HFFc6 (cell line): ENCODE measurements around the gene ANTXR1. TPM values are rescaled to one million over a fixed set of nuclear protein-coding genes. Genes with fewer than 3 reads are reported as not detected.

Source experiments
- DNase-seq: peaks from one replicate; pipeline ENCODE4 v3.0.0-alpha.2; 2018
- H3K27ac Mint-ChIP-seq: 2 replicates; pipeline ENCODE4 v1.8.0; 2020; ENCODE audit warnings: mild to moderate bottlenecking, mixed read lengths
- H3K27me3 Mint-ChIP-seq: 2 replicates; pipeline ENCODE4 v1.8.0; 2021; ENCODE audit warnings: mild to moderate bottlenecking, moderate library complexity, mixed read lengths; ENCODE audit not compliant: insufficient read depth
- H3K36me3 Mint-ChIP-seq: 2 replicates; pipeline ENCODE4 v1.8.0; 2021; ENCODE audit warnings: low read depth, mixed read lengths
- H3K4me1 Mint-ChIP-seq: 2 replicates; pipeline ENCODE4 v1.8.0; 2020; ENCODE audit warnings: low read depth, mixed read lengths
- H3K4me3 Mint-ChIP-seq: 2 replicates; pipeline ENCODE4 v1.8.0; 2020; ENCODE audit warnings: mild to moderate bottlenecking, moderate library complexity, mixed read lengths
- H3K9me3 Mint-ChIP-seq: 2 replicates; pipeline ENCODE4 v1.8.0; 2020; ENCODE audit warnings: mild to moderate bottlenecking, mixed read lengths
- CTCF ChIP-seq: fragments of 200-600 bp; sonication (generic); IDR thresholded peaks from 2 replicates; pipeline ENCODE4 v1.5.0; 2021; ENCODE audit warnings: antibody characterized with exemption, mild to moderate bottlenecking
- total RNA-seq, 6 experiments: library from RNA; stranded (reverse); fragmentation: NEBNext Ultra II Directional; extraction: Animal tissue kit (Norgen Biotek cat#: 25700); gene quantifications; 2 replicates in 1 of 6; 3 replicates in 5 of 6; pipeline ENCODE4 v1.2.3, GENCODE V29; 2021

ANTXR1 gene
- total RNA-seq, 6 experiments from 2014 or later: 98.0 to 137 (median 124) TPM

- no peaks in the 10 kb centered on the region for H3K9me3 Mint-ChIP-seq
- DNase-seq: no peak
Measured at GRCh38 chr2:69190743-69191404, 177.9 kb downstream of the ANTXR1 start.

GRCh38 chr2:69191634-69192033, 178.7 kb downstream of the ANTXR1 start:
- no peak for TF ChIP-seq CTCF
- Mint-ChIP-seq H3K27ac (peak overlapping the region; percentile 33), H3K9me3 (no peaks in the 10 kb centered on the region), H3K27me3 (no peaks in the 10 kb centered on the region), H3K36me3 (peaks cover 56% of the 10 kb centered on the region), H3K4me3 (no peak overlapping the region), H3K4me1 (peaks cover 60% of the 10 kb centered on the region)
- DNase-seq: no peak

More at GRCh38 chr2:69190743-69191404, 177.9 kb downstream of the ANTXR1 start:
- Mint-ChIP-seq H3K27me3 (no peaks in the 10 kb centered on the region), H3K4me3 (no peak overlapping the region), H3K4me1 (peaks cover 60% of the 10 kb centered on the region), H3K27ac (peak overlapping the region; percentile 33), H3K36me3 (peaks cover 54% of the 10 kb centered on the region)
- no peak for TF ChIP-seq CTCF

GRCh38 chr2:69192176-69192945, 179.4 kb downstream of the ANTXR1 start:
- no peaks in the 10 kb centered on the region for H3K9me3 Mint-ChIP-seq
- no peak for TF ChIP-seq CTCF
- no peaks in the 10 kb centered on the region for H3K27me3 Mint-ChIP-seq
- H3K4me3 Mint-ChIP-seq: no peak overlapping the region; the same call in 1 of the 2 replicates
- DNase-seq: no peak
- H3K4me1 Mint-ChIP-seq: peaks cover 60% of the 10 kb centered on the region
- no peak overlapping the region for H3K27ac Mint-ChIP-seq
- peaks cover 55% of the 10 kb centered on the region for H3K36me3 Mint-ChIP-seq

GRCh38 chr2:69195706-69196105, 182.7 kb downstream of the ANTXR1 start:
- TF ChIP-seq CTCF: no peak
- peaks cover 46% of the 10 kb centered on the region for H3K4me1 Mint-ChIP-seq
- no peaks in the 10 kb centered on the region; the same call in 1 of the 2 replicates for H3K27me3 Mint-ChIP-seq
- H3K4me3 Mint-ChIP-seq: no peak overlapping the region
- DNase-seq: no peak
- H3K9me3 Mint-ChIP-seq: no peaks in the 10 kb centered on the region
- peaks cover 48% of the 10 kb centered on the region for H3K36me3 Mint-ChIP-seq
- peak overlapping the region; percentile 98 for H3K27ac Mint-ChIP-seq

GRCh38 chr2:69196327-69197117, 183.5 kb downstream of the ANTXR1 start:
- TF ChIP-seq CTCF: no peak
- Mint-ChIP-seq H3K9me3 (no peaks in the 10 kb centered on the region), H3K27me3 (no peaks in the 10 kb centered on the region; the same call in 1 of the 2 replicates), H3K36me3 (peaks cover 48% of the 10 kb centered on the region), H3K4me3 (peak overlapping the region; percentile 38), H3K4me1 (peaks cover 38% of the 10 kb centered on the region), H3K27ac (peak overlapping the region; percentile 98)
- peak; percentile 96 for DNase-seq
